Activated CD4-positive, alpha-beta T cell treated with anti-CD3 and anti-CD28 coated beads, Interleukin-2, amount 50 U/mL, for 16 hours (primary cell): Measurements from ENCODE around the gene SLC18A2.

ENCODE experiments used
- DNase-seq: peaks from one replicate; pipeline ENCODE4 v3.0.0-alpha.2; 2020

SLC18A2 gene

DNA sequence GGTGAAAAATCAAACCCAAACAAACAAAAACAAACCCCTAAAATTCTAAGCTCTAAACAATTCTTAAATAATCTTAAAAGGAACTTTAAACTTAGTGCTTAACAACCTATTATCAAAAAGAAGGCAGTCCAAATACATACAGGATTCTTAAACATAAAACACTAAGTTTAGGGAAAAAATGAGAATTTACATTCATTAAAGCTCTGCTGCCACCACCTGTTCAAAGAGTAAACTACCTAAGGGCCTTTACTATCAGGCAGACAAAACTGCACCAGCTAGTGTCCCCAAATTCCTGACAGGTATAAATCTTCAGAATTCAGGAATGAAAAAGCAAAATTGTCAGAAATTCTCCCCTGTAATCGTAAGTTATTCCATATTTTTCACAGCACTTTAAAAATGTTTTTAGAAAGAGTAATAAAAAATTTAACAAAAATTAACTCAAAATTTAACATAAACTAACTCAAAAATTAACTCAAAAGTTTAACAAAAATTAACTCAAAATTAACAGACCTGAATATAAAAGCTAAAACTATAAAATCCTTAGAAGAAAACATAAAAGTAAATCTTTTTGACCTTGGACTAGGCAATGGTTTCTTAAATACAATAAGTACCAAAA lies 79.2 kb downstream of the SLC18A2 start:
- DNase-seq: peak; percentile 8

DNA sequence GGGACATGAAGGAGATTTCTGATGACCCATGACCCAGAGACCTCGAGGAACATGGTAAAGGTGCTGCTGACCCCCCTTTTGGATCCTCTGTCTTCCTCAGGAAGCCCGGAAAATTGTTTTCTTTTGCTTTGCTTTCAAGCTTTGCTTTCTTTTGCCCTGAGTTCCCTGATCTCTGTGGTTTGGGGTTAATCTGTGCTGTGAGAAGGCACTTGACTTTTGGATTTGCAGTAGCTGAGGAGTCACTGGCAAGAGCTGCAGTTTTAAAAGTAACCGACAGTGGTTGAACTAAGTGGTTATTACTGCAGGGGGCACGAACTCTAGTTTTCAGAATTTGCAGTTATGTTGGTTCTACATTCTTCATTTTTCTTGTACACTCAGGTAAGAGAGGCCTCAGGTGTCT lies 81.3 kb downstream of the SLC18A2 start:
- DNase-seq: no peak

DNA sequence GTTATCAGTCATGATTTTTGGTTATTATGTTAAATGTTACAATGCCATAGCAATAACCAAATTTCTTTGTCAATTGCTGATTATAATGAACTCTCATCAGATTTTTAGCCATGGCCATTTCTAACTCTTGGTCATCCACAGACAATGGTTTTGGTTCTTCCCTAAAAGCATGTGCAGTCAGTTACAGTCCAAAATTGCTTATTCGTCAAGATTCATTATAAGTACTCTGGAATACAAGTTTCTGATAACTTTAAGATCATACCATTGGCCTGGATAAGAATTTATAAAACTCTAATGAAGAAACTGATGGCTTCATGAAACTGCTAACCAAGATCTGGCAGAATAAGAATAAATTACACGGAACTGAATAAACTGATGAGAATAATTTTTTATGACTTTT lies 83.5 kb downstream of the SLC18A2 start:
- no peak for DNase-seq

DNA sequence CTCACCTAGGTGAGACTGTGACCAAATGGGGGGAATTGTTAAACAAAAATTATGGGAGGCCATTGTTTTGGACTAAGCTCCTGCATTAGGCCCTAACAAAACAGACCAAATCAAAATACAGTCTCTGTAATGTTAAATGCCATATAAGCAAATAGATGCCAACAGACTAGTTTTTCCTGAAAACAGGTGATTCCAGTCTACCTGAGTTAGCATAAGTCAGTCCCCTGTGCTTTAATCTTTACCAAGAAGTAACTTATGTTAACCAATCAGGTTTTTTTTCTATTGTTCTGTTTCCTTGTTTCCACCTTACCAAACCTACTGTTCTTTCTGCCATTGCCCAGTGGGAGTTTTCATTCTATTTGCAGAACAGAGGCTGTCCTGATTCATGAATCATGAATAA lies 86.3 kb downstream of the SLC18A2 start:
- no peak for DNase-seq
